OCI-LY7 (cell line): ENCODE measurements around the gene CHST7.

ENCODE experiments used
- EZH2phosphoT487 ChIP-seq: fragments of 200-600 bp; sonication (generic); IDR thresholded peaks from 2 replicates; pipeline ENCODE4 v1.6.1; 2018; ENCODE audit warnings: low read depth, borderline replicate concordance, mild to moderate bottlenecking, mixed run types, antibody characterized with exemption, low read length, moderate library complexity, mixed read lengths
- TF ChIP-seq, protein P1 (sequence below): fragments of 200-600 bp; sonication (generic); conservative IDR thresholded peaks from 2 replicates; pipeline ENCODE4 v1.5.1; 2014; ENCODE audit warnings: mild to moderate bottlenecking, antibody characterized with exemption, low read length, moderate library complexity, mixed read lengths

- TF ChIP-seq, protein P1, sequence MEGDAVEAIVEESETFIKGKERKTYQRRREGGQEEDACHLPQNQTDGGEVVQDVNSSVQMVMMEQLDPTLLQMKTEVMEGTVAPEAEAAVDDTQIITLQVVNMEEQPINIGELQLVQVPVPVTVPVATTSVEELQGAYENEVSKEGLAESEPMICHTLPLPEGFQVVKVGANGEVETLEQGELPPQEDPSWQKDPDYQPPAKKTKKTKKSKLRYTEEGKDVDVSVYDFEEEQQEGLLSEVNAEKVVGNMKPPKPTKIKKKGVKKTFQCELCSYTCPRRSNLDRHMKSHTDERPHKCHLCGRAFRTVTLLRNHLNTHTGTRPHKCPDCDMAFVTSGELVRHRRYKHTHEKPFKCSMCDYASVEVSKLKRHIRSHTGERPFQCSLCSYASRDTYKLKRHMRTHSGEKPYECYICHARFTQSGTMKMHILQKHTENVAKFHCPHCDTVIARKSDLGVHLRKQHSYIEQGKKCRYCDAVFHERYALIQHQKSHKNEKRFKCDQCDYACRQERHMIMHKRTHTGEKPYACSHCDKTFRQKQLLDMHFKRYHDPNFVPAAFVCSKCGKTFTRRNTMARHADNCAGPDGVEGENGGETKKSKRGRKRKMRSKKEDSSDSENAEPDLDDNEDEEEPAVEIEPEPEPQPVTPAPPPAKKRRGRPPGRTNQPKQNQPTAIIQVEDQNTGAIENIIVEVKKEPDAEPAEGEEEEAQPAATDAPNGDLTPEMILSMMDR, result no peak
- no peak for TF ChIP-seq EZH2phosphoT487
Measured at GRCh38 chrX:46620505-46620904, 46.9 kb downstream of the CHST7 start.
